Endothelial cell (in vitro differentiated cells): ENCODE results near the gene SRRM2. TPM values are rescaled to one million over a fixed set of nuclear protein-coding genes. Genes with fewer than 3 reads are reported as not detected.

Source experiments
- DNase-seq: peaks from one replicate; pipeline ENCODE4 v3.0.0; 2021; ENCODE audit warnings: low spot score
- H3K27ac Mint-ChIP-seq: one replicate; pipeline ENCODE4 v1.8.0; 2021; ENCODE audit warnings: mixed read lengths, inconsistent platforms; ENCODE audit not compliant: unreplicated experiment
- H3K27me3 Mint-ChIP-seq: one replicate; pipeline ENCODE4 v1.8.0; 2021; ENCODE audit warnings: mild to moderate bottlenecking, moderate library complexity, mixed read lengths, inconsistent platforms; ENCODE audit not compliant: unreplicated experiment
- H3K36me3 Mint-ChIP-seq: one replicate; pipeline ENCODE4 v1.8.0; 2021; ENCODE audit warnings: mild to moderate bottlenecking, low read depth, mixed read lengths, inconsistent platforms; ENCODE audit not compliant: unreplicated experiment
- H3K4me1 Mint-ChIP-seq: one replicate; pipeline ENCODE4 v1.8.0; 2021; ENCODE audit warnings: mild to moderate bottlenecking, mixed read lengths, inconsistent platforms; ENCODE audit not compliant: unreplicated experiment
- H3K4me3 Mint-ChIP-seq: one replicate; pipeline ENCODE4 v1.8.0; 2021; ENCODE audit warnings: mild to moderate bottlenecking, mixed read lengths, inconsistent platforms; ENCODE audit not compliant: unreplicated experiment
- H3K9me3 Mint-ChIP-seq: one replicate; pipeline ENCODE4 v1.8.0; 2021; ENCODE audit warnings: mixed read lengths, inconsistent platforms; ENCODE audit not compliant: unreplicated experiment
- CTCF ChIP-seq: fragments of 200-600 bp; sonication (generic); IDR thresholded peaks from one replicate; pipeline ENCODE4 v1.5.0; 2021; ENCODE audit warnings: antibody characterized with exemption; ENCODE audit not compliant: unreplicated experiment
- total RNA-seq: library from RNA; stranded (reverse); fragmentation: NEBNext Ultra II Directional; extraction: Animal tissue kit (Norgen Biotek cat#: 25700); gene quantifications from one replicate; pipeline ENCODE4 v1.2.1, GENCODE V29; 2021; ENCODE audit not compliant: unreplicated experiment

The SRRM2 gene
- total RNA-seq, 1 donor from 2014 or later, result 456 TPM

GRCh38 chr16:2799859-2800226, 47.4 kb downstream of the SRRM2 start:
- TF ChIP-seq CTCF, result no peak
- no peak for DNase-seq
- no peaks in the 10 kb centered on the region for H3K4me1 Mint-ChIP-seq
- H3K4me3 Mint-ChIP-seq, result no peak overlapping the region
- H3K9me3 Mint-ChIP-seq, result no peaks in the 10 kb centered on the region
- no peaks in the 10 kb centered on the region for H3K36me3 Mint-ChIP-seq
- H3K27me3 Mint-ChIP-seq, result no peaks in the 10 kb centered on the region
- H3K27ac Mint-ChIP-seq, result no peak overlapping the region

- no peak overlapping the region for H3K4me3 Mint-ChIP-seq
- no peaks in the 10 kb centered on the region for H3K4me1 Mint-ChIP-seq
- peaks cover 4% of the 10 kb centered on the region for H3K27me3 Mint-ChIP-seq
- TF ChIP-seq CTCF, result no peak
- no peak for DNase-seq
- no peaks in the 10 kb centered on the region for H3K9me3 Mint-ChIP-seq
- no peak overlapping the region for H3K27ac Mint-ChIP-seq
- H3K36me3 Mint-ChIP-seq, result peaks cover 4% of the 10 kb centered on the region
Measured at GRCh38 chr16:2803545-2804195, 51.2 kb downstream of the SRRM2 start.

- DNase-seq, result no peak
- Mint-ChIP-seq H3K27ac (no peak overlapping the region), H3K27me3 (peaks cover 4% of the 10 kb centered on the region), H3K4me1 (no peaks in the 10 kb centered on the region), H3K4me3 (no peak overlapping the region), H3K36me3 (peaks cover 4% of the 10 kb centered on the region), H3K9me3 (no peaks in the 10 kb centered on the region)
- no peak for TF ChIP-seq CTCF
Measured at GRCh38 chr16:2804728-2805127, 52.3 kb downstream of the SRRM2 start.

GRCh38 chr16:2806286-2806685, 53.8 kb downstream of the SRRM2 start:
- no peaks in the 10 kb centered on the region for H3K9me3 Mint-ChIP-seq
- no peak overlapping the region for H3K27ac Mint-ChIP-seq

More at GRCh38 chr16:2806286-2806685, 53.8 kb downstream of the SRRM2 start:
- Mint-ChIP-seq H3K4me1 (no peaks in the 10 kb centered on the region), H3K27me3 (peaks cover 4% of the 10 kb centered on the region), H3K4me3 (no peak overlapping the region), H3K36me3 (peaks cover 4% of the 10 kb centered on the region)
- TF ChIP-seq CTCF, result no peak
- DNase-seq, result no peak
